Neural cell (in vitro differentiated cells): ENCODE data around the gene PDHX. TPM values are rescaled to one million over a fixed set of nuclear protein-coding genes. Genes with fewer than 3 reads are reported as not detected.

ENCODE experiments used
- H2AFZ ChIP-seq: fragments of 200-600, 300-800 bp; sonication (generic), shearing (Covaris generic); 2 replicates; pipeline ENCODE4 v1.6.0; 2014; ENCODE audit warnings: low read depth, mild to moderate bottlenecking, antibody characterized with exemption, low read length, moderate library complexity
- H3F3A ChIP-seq: fragments of 200-600 bp; shearing (Covaris generic); 2 replicates; pipeline ENCODE4 v1.6.1; 2016; ENCODE audit warnings: mild to moderate bottlenecking, moderate library complexity, mixed read lengths, antibody characterized with exemption, low read length; ENCODE audit not compliant: insufficient read depth, poor library complexity, severe bottlenecking
- H3K27ac ChIP-seq: fragments of 200-600, 300-800 bp; sonication (generic), shearing (Covaris generic); 2 replicates; pipeline ENCODE4 v1.5.1; 2014; ENCODE audit warnings: mild to moderate bottlenecking, low read length, moderate library complexity
- H3K27me3 ChIP-seq: fragments of 300-800, 200-600 bp; sonication (generic), shearing (Covaris generic); 2 replicates; pipeline ENCODE4 v1.6.0; 2014; ENCODE audit warnings: mild to moderate bottlenecking, low read depth, low read length, moderate library complexity; ENCODE audit not compliant: insufficient read depth
- H3K36me3 ChIP-seq: fragments of 300-800, 200-600 bp; sonication (generic), shearing (Covaris generic); 2 replicates; pipeline ENCODE4 v1.5.1; 2014; ENCODE audit warnings: mild to moderate bottlenecking, antibody characterized with exemption, low read length, moderate library complexity; ENCODE audit not compliant: insufficient read depth
- H3K4me2 ChIP-seq: fragments of 300-800, 200-600 bp; sonication (generic), shearing (Covaris generic); 2 replicates; pipeline ENCODE4 v1.6.0; 2014; ENCODE audit warnings: mild to moderate bottlenecking, low read length
- H3K4me3 ChIP-seq: fragments of 300-800, 200-600 bp; sonication (generic), shearing (Covaris generic); 2 replicates; pipeline ENCODE4 v1.5.1; 2014; ENCODE audit warnings: mild to moderate bottlenecking, low read length, moderate library complexity
- H3K79me2 ChIP-seq: fragments of 200-600 bp; shearing (Covaris generic); replicated peaks from 2 replicates; pipeline ENCODE4 v1.6.0; 2014; ENCODE audit warnings: mild to moderate bottlenecking, low read length, moderate library complexity; ENCODE audit not compliant: insufficient read depth
- H3K9ac ChIP-seq: fragments of 300-800, 200-600 bp; sonication (generic), shearing (Covaris generic); 2 replicates; pipeline ENCODE4 v1.6.1; 2016; ENCODE audit warnings: mild to moderate bottlenecking, low read length, mixed read lengths
- H3K9me2 ChIP-seq: fragments of 200-600 bp; shearing (Covaris generic); 2 replicates; pipeline ENCODE4 v1.6.1; 2016; ENCODE audit warnings: mild to moderate bottlenecking, low read length, mixed read lengths; ENCODE audit not compliant: insufficient read depth
- H3K9me3 ChIP-seq: fragments of 200-600, 300-800 bp; sonication (generic), shearing (Covaris generic); 2 replicates; pipeline ENCODE4 v1.6.1; 2016; ENCODE audit warnings: mild to moderate bottlenecking, mixed run types, low read length, moderate library complexity, mixed read lengths
- H4K20me1 ChIP-seq: fragments of 200-600 bp; shearing (Covaris generic); 2 replicates; pipeline ENCODE4 v1.6.1; 2016; ENCODE audit warnings: mild to moderate bottlenecking, mixed run types; ENCODE audit not compliant: insufficient read depth
- EP300 ChIP-seq: fragments of 450-650 bp; conservative IDR thresholded peaks from 2 replicates; pipeline ENCODE4 v1.6.1; 2014; ENCODE audit warnings: antibody characterized with exemption, mild to moderate bottlenecking, moderate library complexity; ENCODE audit not compliant: poor library complexity, severe bottlenecking
- EZH2 ChIP-seq: fragments of 200-600, 300-800 bp; shearing (Covaris generic), sonication (generic); IDR thresholded peaks from 2 replicates; pipeline ENCODE4 v1.6.1; 2014; ENCODE audit warnings: antibody characterized with exemption, low read length, borderline replicate concordance, mild to moderate bottlenecking; ENCODE audit not compliant: insufficient read depth, poor library complexity, severe bottlenecking
- MXI1 ChIP-seq: fragments of 450-650 bp; conservative IDR thresholded peaks from 2 replicates; pipeline ENCODE4 v1.6.1; 2014; ENCODE audit warnings: antibody characterized with exemption, mild to moderate bottlenecking; ENCODE audit not compliant: poor library complexity, severe bottlenecking
- POLR2AphosphoS5 ChIP-seq: IDR thresholded peaks from 2 replicates; pipeline ENCODE4 v1.6.1; 2012
- RAD21 ChIP-seq: fragments of 450-650 bp; conservative IDR thresholded peaks from 2 replicates; pipeline ENCODE4 v1.6.1; 2014; ENCODE audit warnings: antibody characterized with exemption, mild to moderate bottlenecking, moderate library complexity
- SMC3 ChIP-seq: fragments of 450-650 bp; conservative IDR thresholded peaks from 2 replicates; pipeline ENCODE4 v1.6.1; 2014; ENCODE audit warnings: antibody characterized with exemption, mild to moderate bottlenecking, moderate library complexity; ENCODE audit not compliant: poor library complexity
- TAF1 ChIP-seq: IDR thresholded peaks from 2 replicates; pipeline ENCODE4 v1.6.1; 2012; ENCODE audit warnings: low read depth
- polyA plus RNA-seq: library from polyadenylated mRNA; depleted of rRNA; stranded (reverse); fragments of >200 nt; gene quantifications from 2 replicates; pipeline ENCODE4 v1.2.3, GENCODE V29; 2014
- TF ChIP-seq, protein P1 (sequence below): IDR thresholded peaks from 2 replicates; pipeline ENCODE4 v1.6.1; 2012; ENCODE audit warnings: borderline replicate concordance
- TF ChIP-seq, protein P2 (sequence below): fragments of 450-650 bp; IDR thresholded peaks from 2 replicates; pipeline ENCODE4 v1.5.1; 2014; ENCODE audit warnings: antibody characterized with exemption, mild to moderate bottlenecking, moderate library complexity; ENCODE audit not compliant: poor library complexity, severe bottlenecking

Gene PDHX
- polyA plus RNA-seq, 1 donor from 2014 or later = 59.8 TPM

DNA sequence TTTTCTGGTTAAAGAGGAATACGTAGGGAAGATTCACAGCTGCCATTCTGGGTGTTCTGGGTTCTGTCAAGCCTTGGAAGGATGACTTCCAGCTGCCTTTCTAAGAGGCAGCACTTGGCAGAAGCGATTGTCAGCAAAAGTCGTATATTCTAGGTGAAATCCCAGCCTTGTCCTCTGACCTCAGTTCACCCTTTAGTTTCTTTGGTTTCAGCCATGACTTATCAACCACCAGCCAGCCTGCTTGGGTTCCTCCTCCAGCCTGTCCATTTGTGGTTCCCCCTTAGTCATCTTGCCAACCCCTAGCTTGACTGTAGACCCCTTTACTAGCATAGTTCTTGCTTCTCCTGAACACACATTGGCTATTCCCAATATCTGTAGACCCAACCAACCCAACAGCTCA is 120.2 kb downstream of the PDHX start:
- Histone ChIP-seq H3K4me2 (no peak overlapping the region), H2AFZ (no peak overlapping the region), H3K9me3 (no peaks in the 10 kb centered on the region), H4K20me1 (no peaks in the 10 kb centered on the region), H3K4me3 (no peak overlapping the region), H3K79me2 (no peaks in the 10 kb centered on the region), H3K9me2 (no peaks in the 10 kb centered on the region), H3F3A (no peaks in the 10 kb centered on the region), H3K36me3 (no peaks in the 10 kb centered on the region), H3K27ac (no peak overlapping the region), H3K27me3 (no peaks in the 10 kb centered on the region), H3K9ac (no peak overlapping the region)
- TF ChIP-seq, protein P1, sequence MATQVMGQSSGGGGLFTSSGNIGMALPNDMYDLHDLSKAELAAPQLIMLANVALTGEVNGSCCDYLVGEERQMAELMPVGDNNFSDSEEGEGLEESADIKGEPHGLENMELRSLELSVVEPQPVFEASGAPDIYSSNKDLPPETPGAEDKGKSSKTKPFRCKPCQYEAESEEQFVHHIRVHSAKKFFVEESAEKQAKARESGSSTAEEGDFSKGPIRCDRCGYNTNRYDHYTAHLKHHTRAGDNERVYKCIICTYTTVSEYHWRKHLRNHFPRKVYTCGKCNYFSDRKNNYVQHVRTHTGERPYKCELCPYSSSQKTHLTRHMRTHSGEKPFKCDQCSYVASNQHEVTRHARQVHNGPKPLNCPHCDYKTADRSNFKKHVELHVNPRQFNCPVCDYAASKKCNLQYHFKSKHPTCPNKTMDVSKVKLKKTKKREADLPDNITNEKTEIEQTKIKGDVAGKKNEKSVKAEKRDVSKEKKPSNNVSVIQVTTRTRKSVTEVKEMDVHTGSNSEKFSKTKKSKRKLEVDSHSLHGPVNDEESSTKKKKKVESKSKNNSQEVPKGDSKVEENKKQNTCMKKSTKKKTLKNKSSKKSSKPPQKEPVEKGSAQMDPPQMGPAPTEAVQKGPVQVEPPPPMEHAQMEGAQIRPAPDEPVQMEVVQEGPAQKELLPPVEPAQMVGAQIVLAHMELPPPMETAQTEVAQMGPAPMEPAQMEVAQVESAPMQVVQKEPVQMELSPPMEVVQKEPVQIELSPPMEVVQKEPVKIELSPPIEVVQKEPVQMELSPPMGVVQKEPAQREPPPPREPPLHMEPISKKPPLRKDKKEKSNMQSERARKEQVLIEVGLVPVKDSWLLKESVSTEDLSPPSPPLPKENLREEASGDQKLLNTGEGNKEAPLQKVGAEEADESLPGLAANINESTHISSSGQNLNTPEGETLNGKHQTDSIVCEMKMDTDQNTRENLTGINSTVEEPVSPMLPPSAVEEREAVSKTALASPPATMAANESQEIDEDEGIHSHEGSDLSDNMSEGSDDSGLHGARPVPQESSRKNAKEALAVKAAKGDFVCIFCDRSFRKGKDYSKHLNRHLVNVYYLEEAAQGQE = no peak
- TF ChIP-seq EZH2 = no peak
- TF ChIP-seq, protein P2, sequence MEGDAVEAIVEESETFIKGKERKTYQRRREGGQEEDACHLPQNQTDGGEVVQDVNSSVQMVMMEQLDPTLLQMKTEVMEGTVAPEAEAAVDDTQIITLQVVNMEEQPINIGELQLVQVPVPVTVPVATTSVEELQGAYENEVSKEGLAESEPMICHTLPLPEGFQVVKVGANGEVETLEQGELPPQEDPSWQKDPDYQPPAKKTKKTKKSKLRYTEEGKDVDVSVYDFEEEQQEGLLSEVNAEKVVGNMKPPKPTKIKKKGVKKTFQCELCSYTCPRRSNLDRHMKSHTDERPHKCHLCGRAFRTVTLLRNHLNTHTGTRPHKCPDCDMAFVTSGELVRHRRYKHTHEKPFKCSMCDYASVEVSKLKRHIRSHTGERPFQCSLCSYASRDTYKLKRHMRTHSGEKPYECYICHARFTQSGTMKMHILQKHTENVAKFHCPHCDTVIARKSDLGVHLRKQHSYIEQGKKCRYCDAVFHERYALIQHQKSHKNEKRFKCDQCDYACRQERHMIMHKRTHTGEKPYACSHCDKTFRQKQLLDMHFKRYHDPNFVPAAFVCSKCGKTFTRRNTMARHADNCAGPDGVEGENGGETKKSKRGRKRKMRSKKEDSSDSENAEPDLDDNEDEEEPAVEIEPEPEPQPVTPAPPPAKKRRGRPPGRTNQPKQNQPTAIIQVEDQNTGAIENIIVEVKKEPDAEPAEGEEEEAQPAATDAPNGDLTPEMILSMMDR = no peak

DNA sequence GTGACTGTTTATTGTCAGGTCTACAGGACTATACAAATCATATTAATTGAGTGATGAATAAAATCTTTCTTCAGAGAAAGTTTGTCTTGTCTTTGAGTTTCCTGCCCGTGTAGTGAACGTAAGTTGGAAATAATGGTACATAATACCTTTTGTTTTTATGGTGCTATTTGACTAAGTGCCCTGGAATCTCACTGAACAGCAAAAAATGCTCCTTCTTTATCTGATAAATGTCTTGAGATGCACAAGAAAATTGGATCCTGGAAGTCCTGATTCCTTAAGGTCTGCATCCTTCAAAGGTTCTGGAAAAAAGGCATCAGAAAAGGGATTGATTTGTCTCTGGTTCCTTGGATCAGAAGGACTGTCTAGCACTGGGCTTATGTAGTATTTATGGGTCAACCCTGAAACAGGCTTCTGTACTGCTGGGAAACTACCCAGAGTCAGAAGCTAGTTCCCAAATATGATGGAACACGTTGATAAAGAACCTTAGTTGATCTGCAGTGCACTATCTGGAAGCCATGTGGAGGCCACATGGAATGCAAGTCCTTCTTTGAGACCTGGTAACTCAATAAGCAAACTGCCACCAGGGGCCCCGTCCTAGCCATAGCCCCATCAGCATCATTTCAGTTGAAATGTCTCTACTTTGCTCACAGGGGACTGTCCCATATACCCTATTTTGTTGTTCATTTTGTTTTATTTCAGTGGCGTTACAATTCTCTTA is 122.0 kb downstream of the PDHX start:
- no peaks in the 10 kb centered on the region for H3K79me2 ChIP-seq
- no peak overlapping the region for H2AFZ ChIP-seq
- no peak overlapping the region for H3K27ac ChIP-seq

More for the DNA sequence above, 122.0 kb downstream of the PDHX start:
- Histone ChIP-seq H3K9ac (no peak overlapping the region), H3K4me3 (no peak overlapping the region), H3K36me3 (no peaks in the 10 kb centered on the region), H3F3A (no peaks in the 10 kb centered on the region), H3K4me2 (no peak overlapping the region), H4K20me1 (no peaks in the 10 kb centered on the region), H3K9me3 (no peaks in the 10 kb centered on the region), H3K27me3 (no peaks in the 10 kb centered on the region), H3K9me2 (no peaks in the 10 kb centered on the region)
- TF ChIP-seq MXI1 (no peak), RAD21 (no peak), SMC3 (no peak), TAF1 (no peak), EZH2 (no peak), POLR2AphosphoS5 (no peak), EP300 (no peak)
- TF ChIP-seq, protein P2 = no peak
- TF ChIP-seq, protein P1 = no peak
